NB4 (cell line): ENCODE results near the gene PTPN6.

Source experiments
- DNase-seq: peaks from one replicate; pipeline ENCODE4 v3.0.0; 2010; ENCODE audit warnings: low read depth
- H3K4me3 ChIP-seq: one replicate; pipeline ENCODE4 v1.5.1; 2011; ENCODE audit warnings: mild to moderate bottlenecking, low read depth, low read length, moderate library complexity
- MYC ChIP-seq: IDR thresholded peaks from 2 replicates; pipeline ENCODE4 v1.6.1; 2011; ENCODE audit warnings: low read depth, low read length
- POLR2A ChIP-seq: IDR thresholded peaks from 2 replicates; pipeline ENCODE4 v1.6.1; 2011; ENCODE audit warnings: mild to moderate bottlenecking; ENCODE audit not compliant: insufficient read length; ENCODE audit errors: extremely low read depth
- TF ChIP-seq, protein P1 (sequence below): IDR thresholded peaks from 2 replicates; pipeline ENCODE4 v1.6.1; 2011; ENCODE audit warnings: low read depth, low read length
- TF ChIP-seq, protein P2 (sequence below): IDR thresholded peaks from one replicate; pipeline ENCODE4 v1.5.1; 2012; ENCODE audit warnings: low read depth, low read length

The PTPN6 gene

DNA sequence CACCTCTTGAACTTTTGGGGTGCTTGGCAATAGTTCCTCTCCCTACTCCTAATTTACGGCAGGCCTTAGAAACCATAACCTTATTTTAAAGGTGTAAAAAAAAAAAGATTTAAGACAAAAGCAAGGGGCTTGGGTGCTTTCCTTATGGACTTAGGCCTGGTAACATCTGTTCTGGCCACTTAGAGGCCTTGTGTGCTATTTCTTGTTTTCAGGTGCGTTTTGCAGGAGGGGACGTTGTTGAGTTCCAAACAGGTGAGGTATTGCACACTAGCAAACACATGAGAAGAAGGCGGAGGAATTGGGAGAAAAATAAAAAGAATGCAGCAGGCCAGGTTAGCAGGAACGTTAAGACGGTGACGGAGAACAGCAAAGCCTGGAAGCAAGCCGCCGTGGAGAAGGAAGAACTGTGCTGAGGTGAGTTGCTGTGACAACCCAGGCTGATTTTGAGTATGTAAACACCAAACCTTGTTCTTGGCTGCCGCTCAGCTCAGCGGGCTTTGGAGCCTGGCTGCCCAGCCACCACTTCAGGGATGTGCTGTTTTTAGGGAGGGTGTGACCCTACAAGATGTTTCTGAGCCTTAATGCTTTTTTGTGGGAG is 36.9 kb downstream of the PTPN6 start:
- no peak for DNase-seq
- no peak for TF ChIP-seq POLR2A
- no peak for TF ChIP-seq MYC
- TF ChIP-seq, protein P1, sequence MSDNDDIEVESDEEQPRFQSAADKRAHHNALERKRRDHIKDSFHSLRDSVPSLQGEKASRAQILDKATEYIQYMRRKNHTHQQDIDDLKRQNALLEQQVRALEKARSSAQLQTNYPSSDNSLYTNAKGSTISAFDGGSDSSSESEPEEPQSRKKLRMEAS = no peak
- TF ChIP-seq, protein P2, sequence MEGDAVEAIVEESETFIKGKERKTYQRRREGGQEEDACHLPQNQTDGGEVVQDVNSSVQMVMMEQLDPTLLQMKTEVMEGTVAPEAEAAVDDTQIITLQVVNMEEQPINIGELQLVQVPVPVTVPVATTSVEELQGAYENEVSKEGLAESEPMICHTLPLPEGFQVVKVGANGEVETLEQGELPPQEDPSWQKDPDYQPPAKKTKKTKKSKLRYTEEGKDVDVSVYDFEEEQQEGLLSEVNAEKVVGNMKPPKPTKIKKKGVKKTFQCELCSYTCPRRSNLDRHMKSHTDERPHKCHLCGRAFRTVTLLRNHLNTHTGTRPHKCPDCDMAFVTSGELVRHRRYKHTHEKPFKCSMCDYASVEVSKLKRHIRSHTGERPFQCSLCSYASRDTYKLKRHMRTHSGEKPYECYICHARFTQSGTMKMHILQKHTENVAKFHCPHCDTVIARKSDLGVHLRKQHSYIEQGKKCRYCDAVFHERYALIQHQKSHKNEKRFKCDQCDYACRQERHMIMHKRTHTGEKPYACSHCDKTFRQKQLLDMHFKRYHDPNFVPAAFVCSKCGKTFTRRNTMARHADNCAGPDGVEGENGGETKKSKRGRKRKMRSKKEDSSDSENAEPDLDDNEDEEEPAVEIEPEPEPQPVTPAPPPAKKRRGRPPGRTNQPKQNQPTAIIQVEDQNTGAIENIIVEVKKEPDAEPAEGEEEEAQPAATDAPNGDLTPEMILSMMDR = no peak

DNA sequence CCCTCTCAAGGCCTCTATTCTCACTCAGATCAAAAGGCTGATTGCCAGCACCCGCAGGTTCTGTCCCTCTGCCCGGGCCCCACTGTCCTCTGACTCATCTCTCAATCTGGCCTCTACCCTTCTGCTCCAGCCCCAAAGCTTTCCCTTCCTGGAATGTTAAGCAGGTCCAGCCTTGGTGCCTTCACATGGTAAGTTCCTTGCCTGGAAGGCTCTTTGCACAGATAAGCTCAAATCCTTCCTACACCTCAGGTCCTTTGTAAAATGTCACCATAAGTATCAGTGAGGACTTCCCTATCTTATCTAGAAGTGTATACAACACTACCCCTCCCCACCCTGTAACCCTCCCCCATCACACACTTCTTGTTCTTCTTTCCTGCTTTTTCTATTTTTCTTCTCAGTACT is 44.9 kb downstream of the PTPN6 start:
- TF ChIP-seq, protein P2 = no peak
- TF ChIP-seq, protein P1 = no peak
- TF ChIP-seq MYC (no peak), POLR2A (no peak)
- H3K4me3 ChIP-seq = no peak overlapping the region
- no peak for DNase-seq

More for the DNA sequence above, 36.9 kb downstream of the PTPN6 start:
- H3K4me3 ChIP-seq = no peak overlapping the region

DNA sequence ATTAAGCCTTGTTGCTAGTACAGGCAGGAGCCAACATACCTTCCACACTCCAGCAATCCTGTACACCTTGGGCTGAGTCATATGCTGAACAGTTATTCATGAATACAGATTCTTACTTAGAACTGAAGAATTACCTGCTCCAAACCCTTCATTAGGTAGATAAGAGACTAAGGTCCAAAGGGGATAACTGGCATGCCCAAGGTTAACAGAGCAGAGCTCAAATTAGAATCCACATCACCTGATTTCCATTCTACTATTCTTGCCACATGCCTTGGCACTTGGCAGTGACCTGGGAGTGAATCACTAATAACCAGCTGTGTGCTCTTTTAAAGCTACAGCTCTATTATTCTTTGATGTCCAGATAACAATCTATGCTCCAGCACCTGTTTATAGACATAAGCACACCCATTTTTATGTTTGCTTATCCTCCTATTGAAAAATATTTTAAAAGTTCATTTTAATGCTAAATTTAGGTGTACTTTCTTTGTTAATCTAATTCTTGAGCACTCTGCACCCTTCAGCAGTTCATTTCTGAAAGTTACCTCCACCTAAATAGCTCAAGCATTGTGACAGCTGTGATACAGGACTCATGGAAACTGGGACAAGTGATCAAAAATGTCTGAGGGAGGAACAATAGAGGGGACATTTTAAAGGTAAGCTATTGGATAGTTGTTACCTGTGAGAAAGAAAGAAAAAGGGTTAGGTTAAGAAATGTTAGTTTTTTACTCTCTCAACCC is 47.7 kb downstream of the PTPN6 start:
- TF ChIP-seq, protein P2 = no peak
- no peak for DNase-seq
- H3K4me3 ChIP-seq = no peak overlapping the region

DNA sequence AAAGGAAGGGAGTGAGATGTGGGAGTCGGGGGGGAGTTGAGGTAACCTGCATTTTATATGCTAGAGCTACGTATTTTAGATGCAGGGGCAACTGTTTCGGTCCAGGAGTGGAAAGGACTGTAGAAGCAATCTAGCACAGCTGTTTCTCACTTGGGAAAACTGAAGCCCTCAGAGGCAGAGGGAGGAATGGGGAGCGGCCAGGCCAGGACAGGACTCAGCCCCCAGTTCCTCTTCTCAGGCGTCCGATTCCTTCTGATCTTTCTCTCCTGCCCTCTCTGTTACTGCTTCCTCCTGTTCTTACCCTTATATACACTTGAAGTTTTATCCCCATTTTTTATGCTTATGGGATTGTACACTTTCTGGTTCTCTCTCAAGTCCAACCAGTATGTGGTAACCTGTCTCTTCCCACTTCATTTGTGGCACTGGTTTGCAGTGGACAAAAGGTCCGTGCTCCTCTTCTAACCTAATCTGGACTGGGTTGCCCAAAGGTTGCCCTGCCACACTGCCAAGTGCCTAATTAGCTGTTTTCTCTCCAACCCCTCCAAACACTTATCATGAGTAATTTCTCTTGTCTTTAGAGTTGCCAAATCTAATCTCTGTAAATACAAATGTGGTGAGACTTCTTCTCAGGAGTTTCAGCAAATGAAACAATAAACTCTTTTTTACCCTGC is 50.9 kb downstream of the PTPN6 start:
- DNase-seq = no peak
- TF ChIP-seq, protein P1 = no peak
- H3K4me3 ChIP-seq = no peak overlapping the region

DNA sequence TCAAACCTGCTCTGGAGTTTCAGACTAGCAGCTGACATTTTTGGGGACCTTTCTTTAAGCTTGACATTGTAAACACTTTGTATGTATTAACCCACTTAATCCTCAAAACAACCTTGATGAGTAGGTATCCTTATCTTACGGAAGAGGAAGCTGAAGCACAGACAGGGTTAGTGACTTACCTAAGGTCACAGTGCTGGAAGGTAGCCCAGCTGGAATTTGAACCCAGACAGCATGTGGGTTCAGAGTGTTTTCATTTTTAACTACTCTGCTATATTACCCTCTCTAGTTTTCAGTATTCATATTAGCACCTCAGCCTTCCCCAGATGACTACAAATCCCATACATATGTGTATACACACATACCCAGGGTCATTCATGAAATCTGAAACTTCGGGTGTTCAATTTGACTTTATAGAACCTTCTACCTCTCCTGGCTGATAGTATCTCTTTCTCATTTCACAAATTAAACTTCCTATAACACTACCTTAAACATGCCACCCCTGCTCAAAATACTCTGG is 53.2 kb downstream of the PTPN6 start:
- H3K4me3 ChIP-seq = no peak overlapping the region
- DNase-seq = no peak
- TF ChIP-seq POLR2A (no peak), MYC (no peak)
- TF ChIP-seq, protein P1 = no peak
- TF ChIP-seq, protein P2 = no peak

DNA sequence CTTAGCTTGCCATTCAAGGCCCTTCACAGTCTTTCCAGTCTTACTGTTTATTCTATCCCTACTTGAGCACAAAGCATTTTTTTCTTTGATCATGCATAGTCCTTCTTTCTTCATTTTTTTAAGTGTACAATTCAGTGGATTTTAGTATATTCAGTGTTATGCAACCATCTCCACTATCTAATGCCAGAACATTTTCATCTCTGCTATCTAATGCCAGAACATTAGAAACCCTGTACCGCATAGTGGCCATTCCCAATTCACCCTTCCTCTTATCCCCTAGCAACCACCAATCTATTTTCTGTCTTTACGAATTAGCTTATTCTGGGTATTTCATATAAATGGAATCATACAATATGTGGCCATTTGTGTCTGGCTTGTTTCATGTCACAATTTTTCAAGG is 53.7 kb downstream of the PTPN6 start:
- H3K4me3 ChIP-seq = no peak overlapping the region
- DNase-seq = no peak
- TF ChIP-seq, protein P1 = no peak
- TF ChIP-seq POLR2A = no peak
